Activated CD4-positive, alpha-beta T cell treated with anti-CD3 and anti-CD28 coated beads, Interleukin-2, Interleukin-4, amounts not matched to agents 100 ng/mL and 50 ng/mL, durations not matched to agents 16 hours and 8 hours (primary cell): ENCODE results near the gene HRH3.

ENCODE experiments used
- DNase-seq: peaks from one replicate; pipeline ENCODE4 v3.0.0-alpha.2; 2020; ENCODE audit warnings: low spot score

Gene HRH3

GRCh38 chr20:62215020-62215990, 4.8 kb downstream of the HRH3 start:
- no peak for DNase-seq

- no peak for DNase-seq
These were observed 6.0 kb downstream of the HRH3 start for GRCh38 chr20:62214067-62214466.

- no peak for DNase-seq
These were observed 7.8 kb downstream of the HRH3 start for GRCh38 chr20:62212299-62212698.

- DNase-seq: no peak
These were observed 8.2 kb downstream of the HRH3 start for GRCh38 chr20:62211769-62212288.

- DNase-seq: no peak
These were observed 8.9 kb downstream of the HRH3 start for GRCh38 chr20:62211216-62211615.

GRCh38 chr20:62210496-62210855, 9.6 kb downstream of the HRH3 start:
- DNase-seq: no peak

GRCh38 chr20:62209850-62210495, 10.1 kb downstream of the HRH3 start:
- DNase-seq: no peak

- DNase-seq: no peak
These were observed 11.0 kb downstream of the HRH3 start for GRCh38 chr20:62208795-62209755.

GRCh38 chr20:62208061-62208794, 11.8 kb downstream of the HRH3 start:
- DNase-seq: no peak

GRCh38 chr20:62206388-62206775, 13.7 kb downstream of the HRH3 start:
- no peak for DNase-seq

- DNase-seq: no peak
These were observed 14.3 kb downstream of the HRH3 start for GRCh38 chr20:62205618-62206387.

GRCh38 chr20:62203378-62204030, 16.6 kb downstream of the HRH3 start:
- DNase-seq: no peak

GRCh38 chr20:62202676-62203377, 17.3 kb downstream of the HRH3 start:
- no peak for DNase-seq

- DNase-seq: no peak
These were observed 18.0 kb downstream of the HRH3 start for GRCh38 chr20:62202083-62202395.

GRCh38 chr20:62201173-62202082, 18.6 kb downstream of the HRH3 start:
- DNase-seq: no peak

- DNase-seq: no peak
These were observed 19.4 kb downstream of the HRH3 start for GRCh38 chr20:62200491-62201172.

- DNase-seq: no peak
These were observed 21.1 kb downstream of the HRH3 start for GRCh38 chr20:62198931-62199330.

- DNase-seq: no peak
These were observed 21.6 kb downstream of the HRH3 start for GRCh38 chr20:62198496-62198895.
